Fibroblast of skin of right biceps (primary cell): ENCODE data around the gene FAM20C.
"Not testable (repeated sequence)": the region's sequence is repeated elsewhere in the genome, so short reads cannot be mapped to it uniquely, and the experiment has no call there.

Experiments
- DNase-seq: peaks from one replicate; pipeline ENCODE4 v3.0.0-alpha.2; 2013

FAM20C gene

GRCh38 chr7:261341-262250 is 69.2 kb downstream of the FAM20C start:
- DNase-seq = no peak

- no peak for DNase-seq
Observed at GRCh38 chr7:262251-262572, 69.8 kb downstream of the FAM20C start.

GRCh38 chr7:262631-263311 is 70.4 kb downstream of the FAM20C start:
- not testable (repeated sequence) for DNase-seq

- not testable (repeated sequence) for DNase-seq
Observed at GRCh38 chr7:263483-264351, 71.3 kb downstream of the FAM20C start.

GRCh38 chr7:264541-265191 is 72.3 kb downstream of the FAM20C start:
- no peak for DNase-seq

- DNase-seq = no peak
Observed at GRCh38 chr7:265192-265997, 73.0 kb downstream of the FAM20C start.

GRCh38 chr7:265998-266850 is 73.9 kb downstream of the FAM20C start:
- DNase-seq = no peak

- no peak for DNase-seq
Observed at GRCh38 chr7:266851-267840, 74.8 kb downstream of the FAM20C start.

- DNase-seq = no peak
Observed at GRCh38 chr7:268991-269390, 76.6 kb downstream of the FAM20C start.

GRCh38 chr7:269721-270120 is 77.3 kb downstream of the FAM20C start:
- DNase-seq = no peak

- DNase-seq = no peak
Observed at GRCh38 chr7:270351-270983, 78.1 kb downstream of the FAM20C start.

- peak; percentile 61 for DNase-seq
Observed at GRCh38 chr7:271266-272107, 79.1 kb downstream of the FAM20C start.

- no peak for DNase-seq
Observed at GRCh38 chr7:272108-272615, 79.8 kb downstream of the FAM20C start.

- no peak for DNase-seq
Observed at GRCh38 chr7:272631-273030, 80.3 kb downstream of the FAM20C start.

- no peak for DNase-seq
Observed at GRCh38 chr7:273327-273726, 81.0 kb downstream of the FAM20C start.

- DNase-seq = no peak
Observed at GRCh38 chr7:274266-274665, 81.9 kb downstream of the FAM20C start.

GRCh38 chr7:276230-276835 is 84.0 kb downstream of the FAM20C start:
- no peak for DNase-seq

- no peak for DNase-seq
Observed at GRCh38 chr7:277228-277627, 84.9 kb downstream of the FAM20C start.
